HG03432 (cell line): ENCODE results near the gene SLC37A2.
"Not testable (repeated sequence)": the region's sequence is repeated elsewhere in the genome, so short reads cannot be mapped to it uniquely, and the experiment has no call there.

Experiments
- ATAC-seq: cut with Tn5 transposase; IDR thresholded peaks from one replicate; pipeline ENCODE4 v1.9.1; 2021; ENCODE audit warnings: mild to moderate bottlenecking, moderate library complexity; ENCODE audit not compliant: unreplicated experiment

Gene SLC37A2

DNA sequence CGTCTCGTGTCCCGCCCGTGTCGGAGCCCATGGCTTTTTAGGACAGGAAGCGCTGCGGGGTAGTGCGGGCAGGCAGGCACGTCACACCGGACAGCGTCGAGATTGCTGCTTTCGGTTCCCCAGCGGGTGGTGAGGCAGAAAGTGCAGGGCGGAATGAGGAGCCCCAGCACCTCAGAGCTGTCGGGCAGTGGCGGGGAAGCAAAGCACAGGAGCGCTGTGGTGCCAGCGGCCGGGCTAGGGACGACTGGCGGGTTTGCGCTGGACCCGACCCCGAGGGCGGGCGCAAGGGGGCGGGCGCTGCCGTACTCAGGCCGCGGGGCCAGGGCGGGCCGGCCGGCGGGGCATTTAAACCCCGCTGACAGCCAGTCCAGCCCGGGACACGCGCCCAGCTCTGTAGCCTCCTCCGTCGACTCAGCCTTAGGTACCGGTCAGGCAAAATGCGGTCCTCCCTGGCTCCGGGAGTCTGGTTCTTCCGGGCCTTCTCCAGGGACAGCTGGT is at the start of gene SLC37A2:
Gene SLC37A2, plus strand, starts transcription at position 375 of the 498 bp plus-strand sequence. Its CDS starts 63 bp downstream, at position 438.
- ATAC-seq, result peak; percentile 92

DNA sequence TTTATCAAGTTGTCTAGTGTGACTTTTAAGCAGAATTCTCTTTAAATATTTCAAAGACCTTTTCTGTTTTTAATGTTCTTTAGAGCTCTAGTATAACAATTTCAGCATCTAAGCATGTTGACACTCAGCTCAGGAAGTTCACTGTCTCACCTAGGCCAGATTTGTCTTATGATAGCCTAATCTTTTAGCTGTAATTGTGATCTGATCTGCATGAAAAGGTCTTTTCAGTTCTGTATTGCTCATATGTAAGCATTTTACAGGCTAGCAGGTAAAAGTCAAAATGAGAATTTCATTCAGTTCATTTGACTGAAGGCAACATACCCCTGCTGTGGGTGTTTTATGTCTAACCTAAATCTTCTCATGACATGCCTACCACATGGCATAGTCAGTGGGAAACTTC is 46.7 kb upstream of the SLC37A2 start:
- no peak for ATAC-seq

GRCh38 chr11:125020342-125020741 is 42.8 kb upstream of the SLC37A2 start:
- no peak for ATAC-seq

DNA sequence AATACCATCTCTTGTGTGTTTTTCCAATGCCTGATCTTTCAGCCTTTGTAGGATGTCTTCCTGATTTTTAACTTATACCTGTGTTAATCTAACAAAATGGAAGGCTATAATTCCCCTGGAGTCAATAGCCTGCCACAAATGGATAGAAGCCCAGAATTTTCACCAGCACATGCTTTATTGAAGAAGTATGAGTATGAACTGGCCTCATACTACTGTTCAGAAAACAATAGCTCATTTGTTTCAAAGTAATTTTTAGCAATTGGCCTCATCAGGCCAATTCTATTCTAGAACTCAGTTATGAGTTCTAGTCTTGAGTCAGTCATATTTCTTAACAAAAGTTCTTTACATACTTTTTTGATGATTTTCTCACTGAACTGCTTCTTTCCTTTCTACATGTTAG is 40.6 kb upstream of the SLC37A2 start:
- ATAC-seq, result no peak

- no peak for ATAC-seq
These were observed 37.1 kb upstream of the SLC37A2 start for GRCh38 chr11:125025968-125026367.

DNA sequence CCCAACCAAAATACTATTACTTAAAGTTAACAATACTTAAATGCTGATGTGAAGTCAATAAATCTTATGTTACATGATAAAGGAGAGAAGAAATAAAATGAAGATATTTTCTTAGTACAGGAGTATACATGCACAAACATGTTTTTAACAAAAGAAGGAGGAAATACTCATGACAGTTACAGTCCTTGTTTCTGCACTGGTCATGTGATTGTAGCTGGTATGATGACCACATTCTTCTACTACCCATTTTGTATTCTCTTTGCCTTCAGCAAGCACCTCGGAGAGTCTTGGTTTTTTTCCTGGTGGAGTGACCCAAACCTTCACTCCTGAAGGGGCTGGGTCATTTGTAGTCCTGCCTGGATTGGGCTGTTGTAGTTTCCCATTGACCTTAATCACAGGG is 33.7 kb upstream of the SLC37A2 start:
- ATAC-seq, result not testable (repeated sequence)

- no peak for ATAC-seq
These were observed 26.2 kb upstream of the SLC37A2 start for GRCh38 chr11:125036933-125037332.

DNA sequence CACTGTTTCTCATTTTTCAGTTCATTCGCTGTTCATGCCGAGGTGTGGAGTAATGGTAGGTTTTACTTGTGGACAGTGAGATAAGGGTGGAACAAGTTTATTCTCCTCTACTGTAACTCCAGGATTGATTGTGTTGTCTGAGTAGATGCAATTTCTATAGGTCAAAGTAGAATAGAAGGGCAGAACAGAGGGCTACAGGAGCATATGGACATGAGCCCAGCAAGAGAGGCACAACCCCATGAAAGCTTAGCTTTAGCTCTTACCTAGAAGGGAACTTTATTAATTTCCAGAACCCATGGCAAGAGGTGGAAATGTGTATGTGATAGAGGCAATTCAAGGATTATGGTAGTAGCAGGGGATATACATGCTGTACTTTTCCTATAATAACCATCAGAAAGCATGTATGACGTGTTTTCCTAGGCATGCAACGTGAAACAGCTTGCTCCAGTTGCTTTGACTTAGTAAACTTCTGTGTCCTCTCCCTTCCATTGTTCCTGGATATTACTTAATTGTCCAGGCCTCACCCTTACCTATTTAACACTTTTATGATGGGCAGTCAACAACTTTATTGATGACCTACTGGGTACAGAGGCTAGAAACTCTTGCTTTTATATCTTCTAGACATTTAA is 13.8 kb upstream of the SLC37A2 start:
- no peak for ATAC-seq

DNA sequence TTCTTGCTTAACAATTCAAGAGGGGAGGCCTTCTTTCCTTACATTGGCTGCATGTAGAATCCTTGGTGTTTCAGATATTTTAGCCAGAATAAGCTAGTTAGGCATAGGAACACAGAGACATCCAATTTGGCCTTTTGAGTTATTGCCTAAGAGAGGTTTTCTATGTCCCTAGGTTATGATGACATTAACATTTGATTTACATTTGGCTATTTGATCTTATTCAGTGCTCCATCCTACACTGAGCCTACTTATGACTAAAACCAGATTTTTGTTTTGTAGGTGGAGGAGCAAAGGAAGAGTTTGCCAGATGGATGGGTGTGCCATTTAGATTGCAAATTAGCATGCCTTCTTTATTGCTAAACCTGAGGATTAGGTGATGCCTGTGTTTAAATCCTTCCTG is 11.1 kb upstream of the SLC37A2 start:
- ATAC-seq, result no peak

- no peak for ATAC-seq
These were observed 9.9 kb upstream of the SLC37A2 start for GRCh38 chr11:125053167-125053566.

DNA sequence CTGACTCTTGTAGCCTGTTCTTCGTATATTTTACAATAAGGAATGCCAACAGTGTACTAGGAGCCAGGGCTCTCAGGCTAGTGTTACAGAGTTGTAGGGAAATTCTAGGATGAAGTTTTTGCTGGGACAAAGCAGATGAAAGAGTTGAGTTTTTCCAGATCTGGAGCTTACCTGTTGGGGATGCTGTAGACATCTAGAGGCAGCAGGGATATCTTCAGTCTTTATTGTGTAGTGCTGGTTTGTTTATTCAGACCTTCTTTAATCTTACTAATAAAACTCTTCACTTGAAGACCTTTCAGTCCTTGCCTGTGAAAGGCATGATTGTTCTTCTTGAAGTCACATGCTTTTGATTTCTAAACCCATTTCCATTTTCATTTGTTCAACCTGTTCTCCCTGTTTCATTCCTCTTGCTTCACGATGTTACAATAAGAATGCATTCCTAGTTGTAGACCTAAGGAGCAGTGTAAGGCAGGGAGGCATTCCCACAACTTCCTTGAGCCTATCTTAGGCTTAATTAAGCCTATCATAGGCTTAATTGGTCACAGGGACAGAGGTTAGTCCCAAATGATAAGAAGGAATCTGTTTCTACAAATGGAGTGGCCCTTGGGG is 7.9 kb upstream of the SLC37A2 start:
- ATAC-seq, result no peak

DNA sequence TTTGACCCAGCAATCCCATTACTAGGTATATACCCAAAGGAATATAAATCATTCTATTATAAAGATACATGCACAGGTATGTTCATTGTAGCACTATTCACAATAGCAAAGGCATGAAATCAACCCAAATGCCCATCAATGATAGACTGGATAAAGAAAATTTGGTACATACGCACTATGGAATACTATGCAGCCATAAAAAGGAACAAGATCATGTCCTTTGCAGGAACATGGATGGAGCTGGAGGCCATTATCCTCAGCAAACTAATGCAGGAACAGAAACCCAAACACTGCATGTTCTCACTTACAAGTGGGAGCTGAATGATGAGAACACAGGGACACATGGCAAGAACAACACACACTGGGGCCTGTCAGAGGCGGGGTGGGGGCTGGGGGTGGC is 7.0 kb upstream of the SLC37A2 start:
- not testable (repeated sequence) for ATAC-seq

- no peak for ATAC-seq
These were observed 6.0 kb upstream of the SLC37A2 start for GRCh38 chr11:125056931-125057692.

GRCh38 chr11:125057693-125058016 is 5.5 kb upstream of the SLC37A2 start:
- no peak for ATAC-seq

- no peak for ATAC-seq
These were observed 1.8 kb upstream of the SLC37A2 start for GRCh38 chr11:125061281-125061680.

DNA sequence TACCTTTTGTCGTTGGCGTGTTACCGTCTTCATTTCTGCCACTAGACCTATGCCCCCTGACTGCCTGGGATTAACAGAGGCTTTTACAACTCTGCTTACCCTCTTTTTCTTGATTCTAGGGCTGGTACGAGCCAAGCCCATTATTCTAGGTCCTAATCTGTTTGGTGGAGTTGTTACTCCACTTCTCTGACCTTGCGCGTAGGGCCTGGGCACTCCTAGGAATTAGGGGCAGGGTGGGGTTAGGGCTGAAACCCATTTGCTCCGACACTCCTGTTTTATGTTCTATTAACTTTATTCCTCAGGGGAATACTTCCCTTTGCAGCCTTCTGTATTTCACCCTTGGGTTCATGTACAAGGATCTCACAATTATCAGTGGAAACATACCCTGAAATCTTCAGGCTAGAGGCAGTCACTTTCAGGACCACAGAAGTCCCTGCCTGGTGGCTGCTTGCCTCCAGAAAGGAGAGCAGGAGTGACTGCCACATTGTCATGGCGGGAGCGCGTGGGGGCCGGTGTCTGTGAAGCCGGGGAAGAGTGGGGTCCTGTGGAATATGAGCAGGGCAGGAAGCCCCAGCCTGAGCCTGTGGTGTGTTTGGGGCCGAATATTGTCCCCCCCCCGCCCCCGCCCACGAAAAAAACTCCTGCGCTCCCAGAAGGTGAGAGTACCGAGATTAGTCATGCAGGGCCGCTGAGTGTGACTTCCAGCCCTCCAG is 731 bp upstream of the SLC37A2 start:
- ATAC-seq, result peak; percentile 14

- ATAC-seq, result peak; percentile 37
These were observed 431 bp downstream of the SLC37A2 start for GRCh38 chr11:125063429-125064043.

GRCh38 chr11:125064070-125064469 is 965 bp downstream of the SLC37A2 start:
- no peak for ATAC-seq

GRCh38 chr11:125068368-125068767 is 5.3 kb downstream of the SLC37A2 start:
- ATAC-seq, result no peak

DNA sequence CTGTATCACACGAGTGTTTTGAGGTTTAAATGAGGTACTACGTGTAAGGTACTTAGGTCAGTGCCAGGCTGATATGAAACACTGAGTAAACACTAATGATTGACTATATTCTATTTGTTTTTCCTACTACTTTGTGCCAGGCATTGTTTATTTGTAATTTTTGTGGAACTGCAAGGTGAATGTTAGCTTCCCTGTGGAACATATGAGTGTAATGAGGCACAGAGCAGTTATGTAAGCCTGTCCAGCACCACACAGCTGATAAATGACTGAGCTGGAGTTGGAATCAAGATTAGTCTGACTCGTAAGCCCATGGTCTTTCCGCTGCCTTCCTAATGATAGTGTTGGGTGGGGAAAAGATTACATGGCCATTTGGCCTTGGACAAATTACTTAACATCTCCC is 5.9 kb downstream of the SLC37A2 start:
- no peak for ATAC-seq

GRCh38 chr11:125069796-125070195 is 6.7 kb downstream of the SLC37A2 start:
- no peak for ATAC-seq
